GM10266 (cell line): ENCODE results near the gene ADAMTS2.

Experiments used
- DNase-seq: peaks from one replicate; pipeline ENCODE4 v3.0.0; 2012; ENCODE audit errors: extremely low spot score
- CTCF ChIP-seq: IDR thresholded peaks from 2 replicates; pipeline ENCODE4 v1.5.1; 2012; ENCODE audit warnings: mild to moderate bottlenecking, low read depth; ENCODE audit not compliant: control insufficient read depth, insufficient read depth; ENCODE audit errors: missing control alignments

Gene ADAMTS2

GRCh38 chr5:179224741-179225140, 120.5 kb downstream of the ADAMTS2 start:
- TF ChIP-seq CTCF = no peak
- DNase-seq = no peak

DNA sequence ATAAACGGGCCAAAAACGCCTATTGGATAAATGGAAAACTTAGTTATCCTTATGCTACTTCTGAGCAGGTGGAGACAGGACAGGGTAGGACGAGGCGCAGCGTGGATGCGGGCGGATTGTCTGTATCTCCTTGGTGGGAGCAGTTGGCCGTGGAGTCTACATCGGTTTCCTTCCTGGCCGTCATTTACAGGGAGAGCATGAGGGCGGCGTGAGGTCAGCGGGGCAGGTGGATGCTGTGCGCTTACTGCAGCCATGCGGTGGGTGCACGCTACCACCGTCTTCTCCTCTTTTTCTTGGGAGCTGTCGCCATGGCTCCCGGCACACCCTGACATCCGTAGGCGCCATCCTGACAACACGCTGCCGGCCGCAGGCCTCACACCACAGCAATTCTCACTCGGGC, 121.3 kb downstream of the ADAMTS2 start:
- no peak for DNase-seq
- TF ChIP-seq CTCF = no peak

GRCh38 chr5:179223528-179223927, 121.7 kb downstream of the ADAMTS2 start:
- no peak for TF ChIP-seq CTCF
- DNase-seq = no peak

DNA sequence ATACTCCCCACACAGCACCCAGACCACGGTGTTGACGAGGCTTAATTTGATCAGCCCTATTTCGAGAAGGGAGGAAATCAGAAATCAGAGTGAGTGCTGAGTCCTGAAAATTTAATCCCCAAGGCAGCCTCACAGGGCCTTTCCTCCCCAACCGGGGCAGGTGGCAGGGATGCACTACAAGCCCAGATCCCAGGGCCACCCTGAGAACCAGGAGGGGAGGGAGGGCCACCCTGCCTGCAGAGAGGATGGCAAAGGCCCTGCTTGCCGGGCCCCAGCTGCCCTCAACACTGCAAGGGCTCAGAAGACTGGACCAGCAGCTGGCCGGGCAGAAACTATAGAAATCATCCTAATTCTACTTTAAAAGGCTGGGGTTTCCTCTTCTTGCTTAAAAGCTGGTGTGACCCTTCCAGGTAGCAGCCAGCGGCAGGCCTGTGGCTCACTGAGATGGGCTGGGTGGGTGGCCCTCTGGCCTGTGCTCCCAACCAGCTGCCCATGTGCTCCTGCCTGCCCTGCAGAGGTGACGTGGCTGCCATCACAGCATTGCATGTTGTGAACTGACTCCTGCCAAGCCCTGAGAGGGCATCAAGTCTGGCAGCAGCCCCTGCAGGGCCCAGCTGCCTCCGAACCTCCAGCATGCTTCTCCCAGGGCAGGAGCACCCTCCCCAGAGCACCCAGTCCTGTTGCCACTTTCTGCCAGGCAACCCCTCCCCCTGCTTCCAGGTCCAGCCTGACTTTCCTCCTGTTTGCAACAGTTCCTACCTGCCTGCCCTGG, 122.8 kb downstream of the ADAMTS2 start:
- DNase-seq = no peak
- TF ChIP-seq CTCF = no peak

- TF ChIP-seq CTCF = no peak
- DNase-seq = no peak
These were observed 123.4 kb downstream of the ADAMTS2 start for GRCh38 chr5:179221877-179222220.

DNA sequence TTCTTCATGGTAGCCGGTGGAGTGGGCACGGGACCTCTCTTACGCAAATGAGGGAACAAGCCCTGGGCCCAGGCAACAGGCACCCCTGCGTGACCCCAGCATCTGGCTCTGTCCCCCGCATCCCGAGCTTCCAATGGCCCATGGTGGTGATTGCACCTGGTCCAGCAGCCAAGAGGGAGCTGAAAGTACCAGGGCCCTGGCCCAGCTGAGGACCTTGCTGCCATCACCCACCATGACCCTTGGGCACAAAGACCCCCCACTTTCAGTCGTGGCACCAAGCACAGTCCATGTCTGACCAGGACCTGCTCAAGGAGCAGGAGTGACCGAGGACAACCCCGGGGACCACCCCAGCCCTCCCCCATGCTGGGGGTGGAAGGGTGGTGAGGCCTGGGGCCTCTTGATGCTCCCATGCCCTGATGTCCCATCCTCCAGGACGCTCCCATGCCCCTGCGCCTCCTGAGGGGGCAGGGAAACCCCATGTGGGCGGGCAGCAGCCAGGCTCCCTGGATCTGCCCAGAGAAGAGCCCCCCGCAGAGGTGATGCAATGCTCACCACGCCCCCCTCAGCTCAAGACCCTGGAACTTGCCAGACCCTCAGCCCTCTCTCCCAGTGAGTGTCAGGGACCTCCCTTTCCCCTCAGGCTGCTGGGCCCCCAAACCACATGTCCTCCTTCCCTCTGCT, 123.9 kb downstream of the ADAMTS2 start:
- no peak for TF ChIP-seq CTCF
- DNase-seq = no peak

- no peak for DNase-seq
- no peak for TF ChIP-seq CTCF
These were observed 124.5 kb downstream of the ADAMTS2 start for GRCh38 chr5:179220716-179221115.
